GM19372 (cell line): Measurements from ENCODE around the gene LYSMD1.

Source experiments
- ATAC-seq: cut with Tn5 transposase; IDR thresholded peaks from one replicate; pipeline ENCODE4 v1.9.1; 2021; ENCODE audit warnings: mild to moderate bottlenecking, low read depth, moderate library complexity; ENCODE audit not compliant: unreplicated experiment

The LYSMD1 gene

GRCh38 chr1:151176514-151177045 is 10.9 kb upstream of the LYSMD1 start:
- no peak for ATAC-seq

- ATAC-seq = no peak
Measured at GRCh38 chr1:151175863-151176262, 10.2 kb upstream of the LYSMD1 start, which contains the start of gene TMOD4. Gene TMOD4 (minus strand): TSS chr1:151175981. CDS start chr1:151174875, 1,106 bp downstream.

GRCh38 chr1:151175041-151175741 is 9.5 kb upstream of the LYSMD1 start:
- ATAC-seq = no peak

- no peak for ATAC-seq
Measured at GRCh38 chr1:151171190-151171589, 5.5 kb upstream of the LYSMD1 start.

- no peak for ATAC-seq
Measured at GRCh38 chr1:151167116-151167515, 1.4 kb upstream of the LYSMD1 start.

GRCh38 chr1:151166505-151166956 is 829 bp upstream of the LYSMD1 start:
- no peak for ATAC-seq

- no peak for ATAC-seq
Measured at GRCh38 chr1:151165281-151165737, 393 bp downstream of the LYSMD1 start.

GRCh38 chr1:151164732-151165280 is 896 bp downstream of the LYSMD1 start:
- ATAC-seq = no peak

- no peak for ATAC-seq
Measured at GRCh38 chr1:151159373-151159772, 6.3 kb downstream of the LYSMD1 start.

GRCh38 chr1:151158751-151159251 is 6.9 kb downstream of the LYSMD1 start:
- no peak for ATAC-seq

- ATAC-seq = no peak
Measured at GRCh38 chr1:151158326-151158725, 7.4 kb downstream of the LYSMD1 start.

- ATAC-seq = no peak
Measured at GRCh38 chr1:151157067-151157531, 8.6 kb downstream of the LYSMD1 start.

- ATAC-seq = peak; percentile 69
Measured at GRCh38 chr1:151156515-151156819, 9.2 kb downstream of the LYSMD1 start, which contains the start of gene TNFAIP8L2. Gene TNFAIP8L2 (plus strand): TSS chr1:151156649. CDS start chr1:151158698, 2,049 bp downstream.

- no peak for ATAC-seq
Measured at GRCh38 chr1:151147665-151148064, 18.0 kb downstream of the LYSMD1 start.

GRCh38 chr1:151147132-151147503 is 18.6 kb downstream of the LYSMD1 start:
- no peak for ATAC-seq

- ATAC-seq = peak; percentile 99
Measured at GRCh38 chr1:151146412-151147131, 19.1 kb downstream of the LYSMD1 start, which contains the start of gene SEMA6C. Gene SEMA6C (minus strand): TSS chr1:151146631. CDS start chr1:151142621, 4,010 bp downstream.

GRCh38 chr1:151146072-151146411 is 19.7 kb downstream of the LYSMD1 start:
- ATAC-seq = no peak

GRCh38 chr1:151145304-151146071 is 20.2 kb downstream of the LYSMD1 start:
- ATAC-seq = no peak

GRCh38 chr1:151144474-151145303 is 21.0 kb downstream of the LYSMD1 start:
- no peak for ATAC-seq
